Fibroblast of lung (primary cell): ENCODE results near the gene ELOVL5. TPM values are rescaled to one million over a fixed set of nuclear protein-coding genes. Genes with fewer than 3 reads are reported as not detected.

Source experiments
- DNase-seq, 2 donors: peaks; one replicate each; pipeline versions ENCODE4 v3.0.0 to v3.0.0-alpha.2; 2010; ENCODE audit warnings: low read depth in 2 of 2
- H2AFZ ChIP-seq: 2 replicates; pipeline ENCODE4 v1.5.1; 2012; ENCODE audit warnings: low read length, control low read depth, inconsistent platforms
- H3K27ac ChIP-seq: 2 replicates; pipeline ENCODE4 v1.5.1; 2011; ENCODE audit warnings: low read length, control low read depth; ENCODE audit not compliant: insufficient read depth
- H3K27me3 ChIP-seq: 2 replicates; pipeline ENCODE4 v1.5.1; 2011; ENCODE audit warnings: mild to moderate bottlenecking, low read length; ENCODE audit not compliant: control insufficient read depth, insufficient read depth
- H3K36me3 ChIP-seq: 2 replicates; pipeline ENCODE4 v1.5.1; 2011; ENCODE audit warnings: low read length; ENCODE audit not compliant: control insufficient read depth, insufficient read depth
- H3K4me1 ChIP-seq: 2 replicates; pipeline ENCODE4 v1.5.1; 2011; ENCODE audit warnings: low read length; ENCODE audit not compliant: control insufficient read depth, insufficient read depth; ENCODE audit errors: extremely low read depth
- H3K4me2 ChIP-seq: 2 replicates; pipeline ENCODE4 v1.5.1; 2011; ENCODE audit warnings: low read length, control low read depth; ENCODE audit not compliant: insufficient read depth; ENCODE audit errors: extremely low read depth
- H3K4me3 ChIP-seq, 4 experiments: fragments of 200-600 bp in 1 of 4; sonication (generic) in 1 of 4; replicated peaks in 1 of 4; 2 replicates each; pipeline ENCODE4 v1.5.1; 2011 to 2016; ENCODE audit warnings: low read length in 4 of 4, low read depth in 3 of 4, mild to moderate bottlenecking in 3 of 4, control low read depth in 2 of 4, inconsistent platforms in 1 of 4, mixed read lengths in 1 of 4; ENCODE audit not compliant: insufficient read depth in 1 of 4; ENCODE audit errors: control extremely low read depth in 1 of 4
- H3K79me2 ChIP-seq: 2 replicates; pipeline ENCODE4 v1.5.1; 2012; ENCODE audit warnings: mild to moderate bottlenecking, low read length, inconsistent platforms; ENCODE audit not compliant: control insufficient read depth, insufficient read depth
- H3K9ac ChIP-seq: 2 replicates; pipeline ENCODE4 v1.5.1; 2011; ENCODE audit warnings: mild to moderate bottlenecking, low read length, control low read depth; ENCODE audit not compliant: insufficient read depth
- H3K9me3 ChIP-seq: 2 replicates; pipeline ENCODE4 v1.5.1; 2012; ENCODE audit warnings: low read depth, low read length; ENCODE audit not compliant: control insufficient read depth, insufficient read depth
- H4K20me1 ChIP-seq: 2 replicates; pipeline ENCODE4 v1.5.1; 2011; ENCODE audit warnings: low read length; ENCODE audit not compliant: control insufficient read depth, insufficient read depth; ENCODE audit errors: extremely low read depth
- CTCF ChIP-seq, 2 donors: IDR thresholded peaks in 1 of 2; conservative IDR thresholded peaks in 1 of 2; 1 replicate in 1 of 2; 2 replicates in 1 of 2; pipeline ENCODE4 v1.5.1; 2011 to 2012; ENCODE audit warnings: low read length in 2 of 2, control low read depth in 1 of 2, inconsistent platforms in 1 of 2, low read depth in 1 of 2, mild to moderate bottlenecking in 1 of 2
- EZH2 ChIP-seq: IDR thresholded peaks from 2 replicates; pipeline ENCODE4 v1.5.1; 2012; ENCODE audit warnings: low read length, control low read depth, mild to moderate bottlenecking; ENCODE audit errors: missing control alignments
- polyA plus RNA-seq, 2 donors: library from polyadenylated mRNA; depleted of rRNA in 1 of 2; stranded (reverse) in 1 of 2; unstranded in 1 of 2; fragments of >200 nt; gene quantifications; 2 replicates each; pipeline ENCODE4 v1.2.1, GENCODE V29; 2011 to 2012; ENCODE audit warnings: missing spikeins in 1 of 2
- total RNA-seq: library from RNA; depleted of rRNA; stranded (reverse); fragments of >200 nt; gene quantifications from 2 replicates; pipeline ENCODE4 v1.2.1, GENCODE V29; 2014

ELOVL5 gene
- total and polyA plus RNA-seq, 2 donors (not counting 1 experiment from before 2014, with no cell fraction given): 67.7 to 96.7 TPM

GRCh38 chr6:53343092-53343491 lies 5.7 kb downstream of the ELOVL5 start:
- Histone ChIP-seq H2AFZ (no peak overlapping the region), H3K27me3 (no peaks in the 10 kb centered on the region), H3K4me2 (no peak overlapping the region), H3K36me3 (no peaks in the 10 kb centered on the region), H3K27ac (no peak overlapping the region), H3K4me3 (no peak overlapping the region), H3K79me2 (peaks cover 91% of the 10 kb centered on the region), H3K9ac (no peak overlapping the region), H4K20me1 (no peaks in the 10 kb centered on the region), H3K4me1 (peaks cover 5% of the 10 kb centered on the region), H3K9me3 (no peaks in the 10 kb centered on the region)
- no peak for DNase-seq
- TF ChIP-seq EZH2 (no peak), CTCF (conservative IDR thresholded peaks at IDR 0.05 in 1 of 2, IDR thresholded peaks at IDR 0.05 in 1 of 2; ENCODE audit: low read depth in 1 of 2, low read length in 2 of 2) (no peak)

GRCh38 chr6:53342217-53342616 lies 6.5 kb downstream of the ELOVL5 start:
- H2AFZ ChIP-seq: no peak overlapping the region
- H4K20me1 ChIP-seq: no peaks in the 10 kb centered on the region
- DNase-seq: no peak
- H3K27ac ChIP-seq: no peak overlapping the region
- peaks cover 4% of the 10 kb centered on the region for H3K4me1 ChIP-seq
- no peaks in the 10 kb centered on the region for H3K36me3 ChIP-seq
- H3K9me3 ChIP-seq: no peaks in the 10 kb centered on the region
- TF ChIP-seq EZH2 (no peak), CTCF (conservative IDR thresholded peaks at IDR 0.05 in 1 of 2, IDR thresholded peaks at IDR 0.05 in 1 of 2; ENCODE audit: low read depth in 1 of 2, low read length in 2 of 2) (no peak)
- H3K79me2 ChIP-seq: peaks cover 90% of the 10 kb centered on the region
- no peak overlapping the region for H3K4me2 ChIP-seq
- no peak overlapping the region for H3K9ac ChIP-seq
- no peaks in the 10 kb centered on the region for H3K27me3 ChIP-seq
- H3K4me3 ChIP-seq: no peak overlapping the region

GRCh38 chr6:53340536-53340935 lies 8.2 kb downstream of the ELOVL5 start:
- H4K20me1 ChIP-seq: no peaks in the 10 kb centered on the region

More at GRCh38 chr6:53340536-53340935, 8.2 kb downstream of the ELOVL5 start:
- Histone ChIP-seq H3K27me3 (no peaks in the 10 kb centered on the region), H3K36me3 (no peaks in the 10 kb centered on the region), H3K9ac (no peak overlapping the region), H3K4me3 (no peak overlapping the region), H3K4me1 (no peaks in the 10 kb centered on the region), H3K4me2 (no peak overlapping the region), H2AFZ (no peak overlapping the region), H3K27ac (no peak overlapping the region), H3K79me2 (peaks cover 89% of the 10 kb centered on the region), H3K9me3 (no peaks in the 10 kb centered on the region)
- no peak for DNase-seq
- TF ChIP-seq EZH2: no peak
